Choroid plexus epithelial cell (primary cell): ENCODE data around the gene SCO1.

Experiments
- DNase-seq: peaks from one replicate; pipeline ENCODE4 v3.0.0-alpha.2; 2010; ENCODE audit warnings: low read depth
- H3K4me3 ChIP-seq: 2 replicates; pipeline ENCODE4 v1.5.1; 2011; ENCODE audit warnings: low read depth, mild to moderate bottlenecking, control low read depth, low read length, moderate library complexity
- TF ChIP-seq, protein P1 (sequence below): conservative IDR thresholded peaks from 2 replicates; pipeline ENCODE4 v1.5.1; 2011; ENCODE audit warnings: low read depth, mild to moderate bottlenecking, control low read depth, inconsistent platforms, low read length, moderate library complexity

SCO1 gene

DNA sequence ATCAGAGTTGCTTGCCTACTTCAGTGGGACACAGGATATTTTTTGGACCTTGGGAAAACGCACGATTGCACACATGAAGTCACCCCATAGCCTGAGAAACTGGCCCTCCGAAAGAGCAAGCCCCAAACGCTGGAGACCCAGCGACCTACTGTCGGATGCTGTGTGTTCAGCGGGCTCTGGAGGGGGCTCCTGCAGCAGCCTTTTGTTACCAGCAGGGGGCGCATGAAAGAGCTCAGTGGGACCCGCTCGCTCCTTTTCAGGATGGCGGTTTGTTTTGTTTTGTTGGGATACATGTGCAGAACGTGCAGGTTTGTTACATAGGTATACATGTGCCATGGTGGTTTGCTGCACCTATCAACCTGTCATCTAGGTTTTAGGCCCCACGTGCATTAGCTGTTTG is 68.6 kb downstream of the SCO1 start:
- TF ChIP-seq, protein P1, sequence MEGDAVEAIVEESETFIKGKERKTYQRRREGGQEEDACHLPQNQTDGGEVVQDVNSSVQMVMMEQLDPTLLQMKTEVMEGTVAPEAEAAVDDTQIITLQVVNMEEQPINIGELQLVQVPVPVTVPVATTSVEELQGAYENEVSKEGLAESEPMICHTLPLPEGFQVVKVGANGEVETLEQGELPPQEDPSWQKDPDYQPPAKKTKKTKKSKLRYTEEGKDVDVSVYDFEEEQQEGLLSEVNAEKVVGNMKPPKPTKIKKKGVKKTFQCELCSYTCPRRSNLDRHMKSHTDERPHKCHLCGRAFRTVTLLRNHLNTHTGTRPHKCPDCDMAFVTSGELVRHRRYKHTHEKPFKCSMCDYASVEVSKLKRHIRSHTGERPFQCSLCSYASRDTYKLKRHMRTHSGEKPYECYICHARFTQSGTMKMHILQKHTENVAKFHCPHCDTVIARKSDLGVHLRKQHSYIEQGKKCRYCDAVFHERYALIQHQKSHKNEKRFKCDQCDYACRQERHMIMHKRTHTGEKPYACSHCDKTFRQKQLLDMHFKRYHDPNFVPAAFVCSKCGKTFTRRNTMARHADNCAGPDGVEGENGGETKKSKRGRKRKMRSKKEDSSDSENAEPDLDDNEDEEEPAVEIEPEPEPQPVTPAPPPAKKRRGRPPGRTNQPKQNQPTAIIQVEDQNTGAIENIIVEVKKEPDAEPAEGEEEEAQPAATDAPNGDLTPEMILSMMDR = peak; percentile 42
- H3K4me3 ChIP-seq = no peak overlapping the region
- no peak for DNase-seq

GRCh38 chr17:10626390-10626789 is 70.9 kb downstream of the SCO1 start:
- TF ChIP-seq, protein P1 = no peak
- H3K4me3 ChIP-seq = no peak overlapping the region
- no peak for DNase-seq

GRCh38 chr17:10624969-10625368 is 72.4 kb downstream of the SCO1 start:
- TF ChIP-seq, protein P1 = no peak
- no peak overlapping the region for H3K4me3 ChIP-seq
- DNase-seq = no peak

- H3K4me3 ChIP-seq = no peak overlapping the region
- no peak for DNase-seq
- TF ChIP-seq, protein P1 = no peak
Observed at GRCh38 chr17:10623737-10624338, 73.5 kb downstream of the SCO1 start.

GRCh38 chr17:10622617-10623485 is 74.5 kb downstream of the SCO1 start:
- TF ChIP-seq, protein P1 = no peak
- no peak for DNase-seq
- no peak overlapping the region for H3K4me3 ChIP-seq
